IPS-20b (cell line): Measurements from ENCODE around the gene PTPRM.

Experiments used
- H3K27ac ChIP-seq: one replicate; pipeline ENCODE4 v1.5.1; 2013; ENCODE audit warnings: low read length
- H3K27me3 ChIP-seq: 2 replicates; pipeline ENCODE4 v1.6.1; 2013; ENCODE audit warnings: mild to moderate bottlenecking, low read length, inconsistent platforms; ENCODE audit not compliant: insufficient read depth
- H3K36me3 ChIP-seq: 2 replicates; pipeline ENCODE4 v1.6.1; 2013; ENCODE audit warnings: low read depth, mild to moderate bottlenecking, inconsistent platforms, low read length, moderate library complexity; ENCODE audit not compliant: insufficient read depth
- H3K4me1 ChIP-seq: 2 replicates; pipeline ENCODE4 v1.6.1; 2013; ENCODE audit warnings: mild to moderate bottlenecking, control low read depth, inconsistent platforms, low read length, moderate library complexity; ENCODE audit not compliant: insufficient read depth
- H3K4me3 ChIP-seq: 2 replicates; pipeline ENCODE4 v1.5.1; 2013; ENCODE audit warnings: mild to moderate bottlenecking, low read length, inconsistent platforms
- H3K9ac ChIP-seq: 2 replicates; pipeline ENCODE4 v1.6.1; 2013; ENCODE audit warnings: low read depth, mild to moderate bottlenecking, inconsistent platforms, low read length, moderate library complexity
- H3K9me3 ChIP-seq: 2 replicates; pipeline ENCODE4 v1.6.1; 2013; ENCODE audit warnings: mild to moderate bottlenecking, low read depth, low read length, inconsistent platforms; ENCODE audit not compliant: insufficient read depth

Gene PTPRM

GRCh38 chr18:8163286-8163959, 596.3 kb downstream of the PTPRM start:
- no peaks in the 10 kb centered on the region for H3K9me3 ChIP-seq
- no peak overlapping the region for H3K27ac ChIP-seq
- H3K4me3 ChIP-seq: no peak overlapping the region
- H3K4me1 ChIP-seq: no peaks in the 10 kb centered on the region
- no peaks in the 10 kb centered on the region for H3K36me3 ChIP-seq
- no peaks in the 10 kb centered on the region for H3K27me3 ChIP-seq
- H3K9ac ChIP-seq: no peak overlapping the region

GRCh38 chr18:8165095-8165494, 598.0 kb downstream of the PTPRM start:
- H3K36me3 ChIP-seq: no peaks in the 10 kb centered on the region
- no peaks in the 10 kb centered on the region for H3K4me1 ChIP-seq
- no peaks in the 10 kb centered on the region for H3K9me3 ChIP-seq
- H3K4me3 ChIP-seq: no peak overlapping the region
- H3K27ac ChIP-seq: no peak overlapping the region
- no peak overlapping the region for H3K9ac ChIP-seq
- H3K27me3 ChIP-seq: no peaks in the 10 kb centered on the region

- no peaks in the 10 kb centered on the region for H3K36me3 ChIP-seq
- H3K4me1 ChIP-seq: no peaks in the 10 kb centered on the region
- H3K27ac ChIP-seq: no peak overlapping the region
- no peaks in the 10 kb centered on the region for H3K9me3 ChIP-seq
- no peaks in the 10 kb centered on the region for H3K27me3 ChIP-seq
- no peak overlapping the region for H3K4me3 ChIP-seq
- no peak overlapping the region for H3K9ac ChIP-seq
These were observed 599.9 kb downstream of the PTPRM start for GRCh38 chr18:8167026-8167425.

- no peak overlapping the region for H3K4me3 ChIP-seq
- no peaks in the 10 kb centered on the region for H3K9me3 ChIP-seq
- H3K27me3 ChIP-seq: no peaks in the 10 kb centered on the region
- no peak overlapping the region for H3K27ac ChIP-seq
- no peak overlapping the region for H3K9ac ChIP-seq
- H3K36me3 ChIP-seq: no peaks in the 10 kb centered on the region
- H3K4me1 ChIP-seq: no peaks in the 10 kb centered on the region
These were observed 600.6 kb downstream of the PTPRM start for GRCh38 chr18:8167673-8168072.

- Histone ChIP-seq H3K27ac (no peak overlapping the region), H3K9ac (no peak overlapping the region), H3K27me3 (no peaks in the 10 kb centered on the region), H3K4me1 (no peaks in the 10 kb centered on the region; the same call in none of the 2 replicates), H3K9me3 (no peaks in the 10 kb centered on the region), H3K4me3 (no peak overlapping the region), H3K36me3 (no peaks in the 10 kb centered on the region)
These were observed 602.6 kb downstream of the PTPRM start for GRCh38 chr18:8169722-8170121.

- H3K9ac ChIP-seq: no peak overlapping the region
- no peaks in the 10 kb centered on the region for H3K9me3 ChIP-seq
- no peak overlapping the region for H3K27ac ChIP-seq
- H3K36me3 ChIP-seq: no peaks in the 10 kb centered on the region
- H3K4me1 ChIP-seq: peaks cover 7% of the 10 kb centered on the region
- no peaks in the 10 kb centered on the region for H3K27me3 ChIP-seq
- no peak overlapping the region for H3K4me3 ChIP-seq
These were observed 607.7 kb downstream of the PTPRM start for GRCh38 chr18:8174771-8175170.

GRCh38 chr18:8175501-8176061, 608.5 kb downstream of the PTPRM start:
- peaks cover 7% of the 10 kb centered on the region for H3K4me1 ChIP-seq
- no peaks in the 10 kb centered on the region for H3K9me3 ChIP-seq
- H3K27me3 ChIP-seq: no peaks in the 10 kb centered on the region
- H3K4me3 ChIP-seq: no peak overlapping the region
- H3K36me3 ChIP-seq: no peaks in the 10 kb centered on the region
- no peak overlapping the region for H3K9ac ChIP-seq
- no peak overlapping the region for H3K27ac ChIP-seq

- Histone ChIP-seq H3K9me3 (no peaks in the 10 kb centered on the region), H3K27ac (no peak overlapping the region), H3K4me1 (peaks cover 7% of the 10 kb centered on the region), H3K9ac (no peak overlapping the region), H3K36me3 (no peaks in the 10 kb centered on the region), H3K4me3 (no peak overlapping the region), H3K27me3 (no peaks in the 10 kb centered on the region)
These were observed 609.0 kb downstream of the PTPRM start for GRCh38 chr18:8176109-8176508.

GRCh38 chr18:8176554-8176953, 609.4 kb downstream of the PTPRM start:
- H3K27ac ChIP-seq: no peak overlapping the region
- H3K9ac ChIP-seq: no peak overlapping the region
- no peaks in the 10 kb centered on the region for H3K27me3 ChIP-seq
- no peak overlapping the region for H3K4me3 ChIP-seq
- no peaks in the 10 kb centered on the region for H3K9me3 ChIP-seq
- no peaks in the 10 kb centered on the region for H3K36me3 ChIP-seq
- H3K4me1 ChIP-seq: peaks cover 7% of the 10 kb centered on the region

GRCh38 chr18:8177330-8178016, 610.4 kb downstream of the PTPRM start:
- Histone ChIP-seq H3K27ac (no peak overlapping the region), H3K9me3 (no peaks in the 10 kb centered on the region), H3K9ac (no peak overlapping the region), H3K36me3 (no peaks in the 10 kb centered on the region), H3K4me1 (peaks cover 7% of the 10 kb centered on the region), H3K4me3 (no peak overlapping the region), H3K27me3 (no peaks in the 10 kb centered on the region)

GRCh38 chr18:8186413-8186812, 619.3 kb downstream of the PTPRM start:
- H3K4me3 ChIP-seq: no peak overlapping the region
- no peaks in the 10 kb centered on the region for H3K4me1 ChIP-seq
- H3K27ac ChIP-seq: no peak overlapping the region
- no peak overlapping the region for H3K9ac ChIP-seq
- H3K9me3 ChIP-seq: no peaks in the 10 kb centered on the region
- no peaks in the 10 kb centered on the region for H3K36me3 ChIP-seq
- no peaks in the 10 kb centered on the region for H3K27me3 ChIP-seq

- Histone ChIP-seq H3K27ac (no peak overlapping the region), H3K36me3 (no peaks in the 10 kb centered on the region), H3K4me1 (no peaks in the 10 kb centered on the region), H3K9me3 (no peaks in the 10 kb centered on the region), H3K4me3 (no peak overlapping the region), H3K9ac (no peak overlapping the region), H3K27me3 (no peaks in the 10 kb centered on the region)
These were observed 621.1 kb downstream of the PTPRM start for GRCh38 chr18:8188184-8188583.
